ENCODE data around the gene PCSK6. TPM values are rescaled to one million over a fixed set of nuclear protein-coding genes. Genes with fewer than 3 reads are reported as not detected.

PCSK6 gene
- total RNA-seq, 2 donors from 2014 or later: 14.5 to 20.2 TPM

Other genes with a start within 250 kb of the PCSK6 start
- 10 to 100 TPM; 18.8 to 42.0 TPM for gene CHSY1, start 237.7 kb downstream of the PCSK6 start, total RNA-seq
- gene SELENOS, start 212.2 kb downstream of the PCSK6 start, total RNA-seq: 10 to 100 TPM; 37.7 to 66.2 TPM
- 10 to 100 TPM; 26.7 to 36.7 TPM for gene SNRPA1, start 194.5 kb downstream of the PCSK6 start, total RNA-seq
- gene TM2D3, start 162.7 kb upstream of the PCSK6 start, total RNA-seq: 10 to 100 TPM; 39.2 to 46.8 TPM
- gene TARS3, start 234.8 kb upstream of the PCSK6 start, total RNA-seq: 10 to 100 TPM; 19.9 to 22.6 TPM

All from left cardiac atrium (tissue), 2 donors.